DLD1 (cell line): ENCODE measurements around the gene KMO.

Source experiments
- in situ Hi-C: cut with HindIII; loops from 2 replicates; pipeline ENCODE4 v1.10.0; 2017; ENCODE audit warnings: low sequenced_read_pairs

Gene KMO

GRCh38 chr1:241536304-241536703, 4.1 kb downstream of the KMO start:
- in situ Hi-C loops: loop anchor here (25.0 kb wide), 1 partner anchor 301 kb away; the partner anchor contains the start of gene EXO1

GRCh38 chr1:241536969-241537368, 4.8 kb downstream of the KMO start:
- in situ Hi-C loops: loop anchor here (25.0 kb wide), 1 partner anchor 300 kb away; the partner anchor contains the start of gene EXO1

- in situ Hi-C loops: loop anchor here (25.0 kb wide), 1 partner anchor 295 kb away; the partner anchor contains the start of gene EXO1
Observed at GRCh38 chr1:241542199-241542907, 10.2 kb downstream of the KMO start.

- in situ Hi-C loops: loop anchor here (25.0 kb wide), 1 partner anchor 289 kb away; the partner anchor contains the start of gene EXO1
Observed at GRCh38 chr1:241548008-241548407, 15.8 kb downstream of the KMO start.

- in situ Hi-C loops: no loop called here
Observed at GRCh38 chr1:241550318-241550717, 18.1 kb downstream of the KMO start.

- in situ Hi-C loops: no loop called here
Observed at GRCh38 chr1:241551759-241552638, 19.8 kb downstream of the KMO start.

GRCh38 chr1:241553886-241554592, 21.9 kb downstream of the KMO start:
- in situ Hi-C loops: no loop called here

- in situ Hi-C loops: no loop called here
Observed at GRCh38 chr1:241555526-241555925, 23.3 kb downstream of the KMO start.

GRCh38 chr1:241557031-241557430, 24.9 kb downstream of the KMO start:
- in situ Hi-C loops: no loop called here

GRCh38 chr1:241557551-241558193, 25.5 kb downstream of the KMO start:
- in situ Hi-C loops: no loop called here

GRCh38 chr1:241560146-241560848, 28.1 kb downstream of the KMO start:
- in situ Hi-C loops: no loop called here

GRCh38 chr1:241560849-241561187, 28.6 kb downstream of the KMO start:
- in situ Hi-C loops: no loop called here

- in situ Hi-C loops: no loop called here
Observed at GRCh38 chr1:241569848-241570247, 37.7 kb downstream of the KMO start.

GRCh38 chr1:241574154-241574553, 42.0 kb downstream of the KMO start:
- in situ Hi-C loops: no loop called here

- in situ Hi-C loops: no loop called here
Observed at GRCh38 chr1:241579434-241579833, 47.3 kb downstream of the KMO start.

- in situ Hi-C loops: no loop called here
Observed at GRCh38 chr1:241582921-241583321, 50.7 kb downstream of the KMO start.

GRCh38 chr1:241586905-241587512, 54.8 kb downstream of the KMO start:
- in situ Hi-C loops: no loop called here

- in situ Hi-C loops: no loop called here
Observed at GRCh38 chr1:241589521-241589920, 57.3 kb downstream of the KMO start.

- in situ Hi-C loops: no loop called here
Observed at GRCh38 chr1:241590719-241591118, 58.5 kb downstream of the KMO start.

- in situ Hi-C loops: no loop called here
Observed at GRCh38 chr1:241591317-241591716, 59.1 kb downstream of the KMO start.
